ENCODE results near the gene CNTNAP1. TPM values are rescaled to one million over a fixed set of nuclear protein-coding genes. Genes with fewer than 3 reads are reported as not detected.

The CNTNAP1 gene
- total and polyA plus RNA-seq, 9 of the 15 experiments (the other 6 are each of a cell fraction or from before 2014, with no cell fraction given): 0.10 to 1.8 (median 0.62) TPM

GRCh38 chr17:42744806-42745617 is 62.7 kb downstream of the CNTNAP1 start, which contains the start of gene EZH1 (continued):
- no peak for TF ChIP-seq CHD7 (IDR thresholded peaks at IDR 0.05; ENCODE audit: low read depth, low read length)
- TF ChIP-seq NFIC (IDR thresholded peaks at IDR 0.05): no peak
- TF ChIP-seq FOXJ3 (CRISPR knock-in tag; IDR thresholded peaks at IDR 0.05): no peak
- 0 out of 4 replicates have a peak, but pooled peaks of 1 of the 2 experiments have one; percentile 36 for TF ChIP-seq HDAC1 (IDR thresholded peaks at IDR 0.05)
- TF ChIP-seq ZNF143 (CRISPR knock-in tag; IDR thresholded peaks at IDR 0.05): no peak
- no peak for TF ChIP-seq CEBPG (CRISPR knock-in tag; IDR thresholded peaks at IDR 0.05)
- no peak for TF ChIP-seq CEBPG (tag; conservative IDR thresholded peaks at IDR 0.05 in 1 of 2, IDR thresholded peaks at IDR 0.05 in 1 of 2)
- no peak for TF ChIP-seq NR1H2 (CRISPR knock-in tag; IDR thresholded peaks at IDR 0.05)
- TF ChIP-seq HOMEZ (CRISPR knock-in tag; IDR thresholded peaks at IDR 0.05): no peak
- no peak for TF ChIP-seq HIVEP1 (CRISPR knock-in tag; IDR thresholded peaks at IDR 0.05)
- TF ChIP-seq NFATC3 (IDR thresholded peaks at IDR 0.05): no peak
- TF ChIP-seq EGR1 (conservative IDR thresholded peaks at IDR 0.05): no peak
- TF ChIP-seq CREM (IDR thresholded peaks at IDR 0.05; ENCODE audit: low read depth): 0 out of 2 replicates have a peak, but pooled peaks have one; percentile 46

Data from K562 (cell line).